HepG2 (cell line): ENCODE measurements around the gene NTMT1. TPM values are rescaled to one million over a fixed set of nuclear protein-coding genes. Genes with fewer than 3 reads are reported as not detected.

Source experiments
- ATAC-seq: fragments of 200-7000 bp; cut with Tn5 transposase; 3 replicates; pipeline ENCODE4 v1.9.1; 2020; ENCODE audit warnings: mild to moderate bottlenecking, moderate library complexity
- BruUV-seq: library from RNA; stranded (reverse); fragments of 400-500 nt; replicated peaks from 2 replicates; lab custom pipeline; 2021; lab: Mats Ljungman, UMichigan
- CTCF ChIA-PET: fragments of 300-600 bp; formaldehyde crosslinking; extraction: SDS; loops from one replicate; lab custom pipeline; 2021; ENCODE audit warnings: low total read pairs, inconsistent platforms, low intra/inter-chr PET ratio; lab: Yijun Ruan, JAX
- POLR2A ChIA-PET: fragments of 350-600 bp; sonication (Branson Sonifier 250); formaldehyde crosslinking; loops from one replicate; lab custom pipeline; 2020; ENCODE audit warnings: antibody characterized with exemption, inconsistent platforms; lab: Yijun Ruan, JAX
- DNase-seq: peaks from one replicate; pipeline ENCODE4 v3.0.0-alpha.2; 2015; ENCODE audit warnings: low spot score
- FAIRE-seq: peaks from 3 replicates; lab custom pipeline; 2011; peaks lifted over from hg19 to GRCh38; lab: Jason Lieb, UNC
- H2AFZ ChIP-seq: one replicate; pipeline ENCODE4 v1.6.1; 2011; ENCODE audit warnings: low read length, inconsistent platforms
- H3K27ac ChIP-seq: fragments of 300-600 bp; 3 replicates; pipeline ENCODE4 v1.8.0; 2011; ENCODE audit warnings: mixed run types, mild to moderate bottlenecking, mixed read lengths, low read length, inconsistent platforms; ENCODE audit not compliant: insufficient read depth; ENCODE audit errors: extremely low read length
- H3K27me3 ChIP-seq, 2 experiments: fragments of 200-600 bp in 1 of 2; 2 replicates in 1 of 2; 3 replicates in 1 of 2; pipeline versions ENCODE4 v1.6.0 to v1.8.0; 2011; ENCODE audit warnings: low read length in 2 of 2, mild to moderate bottlenecking in 2 of 2, moderate library complexity in 2 of 2, inconsistent platforms in 1 of 2; ENCODE audit not compliant: insufficient read depth in 2 of 2, control insufficient read depth in 1 of 2
- H3K36me3 ChIP-seq, 2 experiments: fragments of 200-600 bp in 1 of 2; replicated peaks in 1 of 2; 2 replicates in 1 of 2; 3 replicates in 1 of 2; pipeline versions ENCODE4 v1.5.1 to v1.8.0; 2011; ENCODE audit warnings: low read length in 2 of 2, inconsistent platforms in 1 of 2; ENCODE audit not compliant: insufficient read depth in 2 of 2, control insufficient read depth in 1 of 2
- H3K4me1 ChIP-seq: 2 replicates; pipeline ENCODE4 v1.5.1; 2012; ENCODE audit warnings: low read length, inconsistent platforms; ENCODE audit not compliant: insufficient read depth
- H3K4me2 ChIP-seq: 2 replicates; pipeline ENCODE4 v1.6.0; 2011; ENCODE audit warnings: low read depth, low read length, inconsistent platforms
- H3K4me3 ChIP-seq, 3 experiments: fragments of 200-600 bp in 1 of 3; sonication (generic), shearing (Covaris generic) in 1 of 3; replicated peaks in 1 of 3; 2 replicates each; pipeline ENCODE4 v1.5.1; 2011 to 2016; ENCODE audit warnings: low read length in 3 of 3, inconsistent platforms in 2 of 3, low read depth in 2 of 3, mild to moderate bottlenecking in 2 of 3, control low read depth in 1 of 3, mixed read lengths in 1 of 3; ENCODE audit not compliant: insufficient read depth in 1 of 3
- H3K79me2 ChIP-seq: one replicate; pipeline ENCODE4 v1.6.1; 2011; ENCODE audit warnings: low read length, inconsistent platforms; ENCODE audit not compliant: insufficient read depth
- H3K9ac ChIP-seq: 2 replicates; pipeline ENCODE4 v1.6.0; 2011; ENCODE audit warnings: mild to moderate bottlenecking, low read depth, low read length, inconsistent platforms; ENCODE audit not compliant: insufficient read depth
- H3K9me3 ChIP-seq: 2 replicates; pipeline ENCODE4 v1.5.1; 2012; ENCODE audit warnings: mild to moderate bottlenecking, low read length
- H4K20me1 ChIP-seq: 2 replicates; pipeline ENCODE4 v1.6.0; 2011; ENCODE audit warnings: inconsistent platforms, mild to moderate bottlenecking, low read length, moderate library complexity; ENCODE audit not compliant: insufficient read depth
- ADNP ChIP-seq: sonication (generic); formaldehyde crosslinking; IDR thresholded peaks from 2 replicates; pipeline ENCODE4 v1.4.0; 2020; ENCODE audit warnings: missing genetic modification reagents
- CHD2 ChIP-seq: IDR thresholded peaks from 2 replicates; pipeline ENCODE4 v1.6.1; 2011; ENCODE audit warnings: low read depth, low read length, improper control_type of control experiment
- ELF3 ChIP-seq: IDR thresholded peaks from 2 replicates; pipeline ENCODE4 v1.6.1; 2016; ENCODE audit warnings: missing genetic modification reagents, missing compliant biosample characterization
- HMG20A ChIP-seq: IDR thresholded peaks from 2 replicates; pipeline ENCODE4 v1.6.1; 2016; ENCODE audit warnings: borderline replicate concordance
- IRX3 ChIP-seq: sonication (generic); formaldehyde crosslinking; IDR thresholded peaks from 2 replicates; pipeline ENCODE4 v1.8.1; 2023; ENCODE audit warnings: mild to moderate bottlenecking, low read depth, missing genetic modification reagents, borderline replicate concordance
- MIER2 ChIP-seq: IDR thresholded peaks from 2 replicates; pipeline ENCODE4 v1.6.1; 2016; ENCODE audit warnings: missing biosample characterization, missing genetic modification reagents
- NKX3-1 ChIP-seq: sonication (generic); formaldehyde crosslinking; IDR thresholded peaks from 2 replicates; pipeline ENCODE4 v1.5.0; 2020; ENCODE audit warnings: missing genetic modification reagents
- RAD51 ChIP-seq: fragments of 450-650 bp; IDR thresholded peaks from 2 replicates; pipeline ENCODE4 v1.6.1; 2016; ENCODE audit warnings: borderline replicate concordance
- U2AF1 ChIP-seq: fragments of 200-400 bp; formaldehyde crosslinking; optimal IDR thresholded peaks from 2 replicates; pipeline ENCODE3; 2017; ENCODE audit warnings: mild to moderate bottlenecking, low read depth, low read length
- YEATS2 ChIP-seq: sonication (generic); formaldehyde crosslinking; IDR thresholded peaks from 2 replicates; pipeline ENCODE4 v1.4.0; 2020; ENCODE audit warnings: missing genetic modification reagents, borderline replicate concordance
- ZMYM4 ChIP-seq: sonication (generic); formaldehyde crosslinking; IDR thresholded peaks from 2 replicates; pipeline ENCODE4 v1.8.1; 2023; ENCODE audit warnings: mild to moderate bottlenecking, missing genetic modification reagents
- ZNF251 ChIP-seq: sonication (generic); formaldehyde crosslinking; IDR thresholded peaks from 2 replicates; pipeline ENCODE4 v1.9.0; 2021; ENCODE audit warnings: mild to moderate bottlenecking, missing genetic modification reagents
- ZNF260 ChIP-seq: sonication (generic); formaldehyde crosslinking; IDR thresholded peaks from 2 replicates; pipeline ENCODE4 v1.4.0; 2020; ENCODE audit warnings: missing genetic modification reagents, low read depth, mild to moderate bottlenecking, borderline replicate concordance
- ZNF556 ChIP-seq: sonication (generic); formaldehyde crosslinking; IDR thresholded peaks from 2 replicates; pipeline ENCODE4 v1.4.0; 2020; ENCODE audit warnings: mild to moderate bottlenecking, missing genetic modification reagents, borderline replicate concordance
- ZNF562 ChIP-seq: sonication (generic); formaldehyde crosslinking; IDR thresholded peaks from 2 replicates; pipeline ENCODE4 v1.8.0; 2022; ENCODE audit warnings: missing genetic modification reagents, borderline replicate concordance
- ZNF563 ChIP-seq: sonication (generic); formaldehyde crosslinking; IDR thresholded peaks from 2 replicates; pipeline ENCODE4 v1.8.0; 2022; ENCODE audit warnings: mild to moderate bottlenecking, moderate library complexity, missing genetic modification reagents
- ZNF746 ChIP-seq: sonication (generic); formaldehyde crosslinking; IDR thresholded peaks from 2 replicates; pipeline ENCODE4 v1.8.0; 2022; ENCODE audit warnings: mild to moderate bottlenecking, missing genetic modification reagents
- ZNF781 ChIP-seq: sonication (generic); formaldehyde crosslinking; IDR thresholded peaks from 2 replicates; pipeline ENCODE4 v1.5.1; 2020; ENCODE audit warnings: borderline replicate concordance, mild to moderate bottlenecking, missing genetic modification reagents; ENCODE audit errors: not compliant biosample characterization
- ZNF878 ChIP-seq: sonication (generic); formaldehyde crosslinking; IDR thresholded peaks from 2 replicates; pipeline ENCODE4 v1.8.1; 2023; ENCODE audit warnings: mild to moderate bottlenecking, missing genetic modification reagents, moderate library complexity
- WGBS: methylation state at CpG from one replicate; pipeline ENCODE4 v1.1.6; 2017; ENCODE audit warnings: low lambda C conversion rate; 5-methylcytosine and 5-hydroxymethylcytosine counted together
- in situ Hi-C: cut with HindIII; loops from 2 replicates; pipeline ENCODE4 v1.10.0; 2017; ENCODE audit warnings: low pct_unique_long_range_greater_than_20kb; ENCODE audit not compliant: extremely low pct_ligation_motif_present
- intact Hi-C: fragments of 100-400 bp; cut with micrococcal nuclease; formaldehyde crosslinking; loops from one replicate; pipeline ENCODE4 v1.10.0; 2022; ENCODE audit not compliant: unreplicated experiment
- polyA plus RNA-seq, 8 experiments: library from polyadenylated mRNA; depleted of rRNA in 3 of 8; stranded (reverse) in 7 of 8; unstranded in 1 of 8; fragments of >200 nt; fragmentation: Illumina TruSeq in 4 of 8; extraction: Trizol in 4 of 8; gene quantifications; 2 replicates each; pipeline versions ENCODE4 v1.2.1 to v1.2.3, GENCODE V29; 2011 to 2016; ENCODE audit warnings: low read depth in 4 of 8, missing spikeins in 1 of 8, mixed read lengths in 1 of 8; ENCODE audit not compliant: insufficient read depth in 1 of 8
- total RNA-seq, 5 experiments: library from RNA; depleted of rRNA; stranded (reverse); fragments of >200 nt; fragmentation: Illumina TruSeq; extraction: Trizol; gene quantifications; 2 replicates each; pipeline ENCODE4 v1.2.3, GENCODE V29; 2016; ENCODE audit warnings: low read depth in 1 of 5
- TF ChIP-seq, protein P1 (sequence below): sonication (generic); formaldehyde crosslinking; IDR thresholded peaks from 2 replicates; pipeline ENCODE4 v1.4.0; 2020; ENCODE audit warnings: missing genetic modification reagents

Gene NTMT1
- total and polyA plus RNA-seq, 2 of the 13 experiments (the other 11 are each of a cell fraction or from before 2014, with no cell fraction given), result 49.1 to 53.8 TPM

DNA sequence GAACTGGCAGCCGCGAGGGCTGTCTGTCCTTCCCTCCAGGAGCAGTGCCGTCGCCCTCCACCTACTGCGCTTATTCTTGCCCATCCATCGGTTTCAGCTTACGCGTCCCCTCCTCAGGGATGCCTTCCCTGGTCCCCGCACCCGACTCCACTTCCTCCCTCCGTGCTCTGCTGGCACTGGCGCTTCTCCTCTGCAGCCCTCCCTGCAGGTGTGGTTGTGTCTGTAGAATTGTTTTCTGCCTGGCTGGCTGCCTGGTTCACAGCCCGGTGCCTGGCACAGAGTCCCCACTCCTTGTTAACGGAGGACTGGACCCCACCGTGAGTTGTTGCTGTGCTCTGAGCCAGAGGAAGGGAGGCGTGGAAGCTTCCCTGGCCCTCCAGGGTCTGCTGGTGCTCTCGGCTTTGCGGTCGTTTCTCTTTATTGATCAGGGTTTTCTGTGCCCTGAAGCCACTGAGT is 5.7 kb downstream of the NTMT1 start:
- in situ Hi-C loops, result no loop called here
- Histone ChIP-seq H3K4me3 (no peak overlapping the region), H3K27me3 (no peaks in the 10 kb centered on the region), H3K4me2 (no peak overlapping the region), H4K20me1 (peaks cover 58% of the 10 kb centered on the region), H3K79me2 (peaks cover 65% of the 10 kb centered on the region), H3K36me3 (peaks cover 38 to 72% of the 10 kb centered on the region in 2 experiments), H3K27ac (no peak overlapping the region), H2AFZ (no peak overlapping the region), H3K9me3 (no peaks in the 10 kb centered on the region), H3K9ac (no peak overlapping the region), H3K4me1 (peaks cover 43% of the 10 kb centered on the region)
- ATAC-seq (no peak), DNase-seq (no peak), FAIRE-seq (no peak)
- intact Hi-C loops, result no loop called here
- TF ChIP-seq ELF3 (CRISPR knock-in tag) (no peak), ZNF878 (CRISPR knock-in tag) (no peak), ZNF781 (no peak), MIER2 (CRISPR knock-in tag) (no peak), YEATS2 (CRISPR knock-in tag) (no peak), ZNF260 (no peak), ADNP (no peak), ZNF556 (CRISPR knock-in tag) (no peak), ZMYM4 (CRISPR knock-in tag) (no peak), NKX3-1 (CRISPR knock-in tag) (no peak), RAD51 (no peak), CHD2 (no peak), ZNF251 (no peak), ZNF563 (CRISPR knock-in tag) (no peak), ZNF562 (CRISPR knock-in tag) (no peak), HMG20A (no peak), IRX3 (CRISPR knock-in tag) (no peak), U2AF1 (no peak), ZNF746 (CRISPR knock-in tag) (no peak)
- TF ChIP-seq, protein P1, sequence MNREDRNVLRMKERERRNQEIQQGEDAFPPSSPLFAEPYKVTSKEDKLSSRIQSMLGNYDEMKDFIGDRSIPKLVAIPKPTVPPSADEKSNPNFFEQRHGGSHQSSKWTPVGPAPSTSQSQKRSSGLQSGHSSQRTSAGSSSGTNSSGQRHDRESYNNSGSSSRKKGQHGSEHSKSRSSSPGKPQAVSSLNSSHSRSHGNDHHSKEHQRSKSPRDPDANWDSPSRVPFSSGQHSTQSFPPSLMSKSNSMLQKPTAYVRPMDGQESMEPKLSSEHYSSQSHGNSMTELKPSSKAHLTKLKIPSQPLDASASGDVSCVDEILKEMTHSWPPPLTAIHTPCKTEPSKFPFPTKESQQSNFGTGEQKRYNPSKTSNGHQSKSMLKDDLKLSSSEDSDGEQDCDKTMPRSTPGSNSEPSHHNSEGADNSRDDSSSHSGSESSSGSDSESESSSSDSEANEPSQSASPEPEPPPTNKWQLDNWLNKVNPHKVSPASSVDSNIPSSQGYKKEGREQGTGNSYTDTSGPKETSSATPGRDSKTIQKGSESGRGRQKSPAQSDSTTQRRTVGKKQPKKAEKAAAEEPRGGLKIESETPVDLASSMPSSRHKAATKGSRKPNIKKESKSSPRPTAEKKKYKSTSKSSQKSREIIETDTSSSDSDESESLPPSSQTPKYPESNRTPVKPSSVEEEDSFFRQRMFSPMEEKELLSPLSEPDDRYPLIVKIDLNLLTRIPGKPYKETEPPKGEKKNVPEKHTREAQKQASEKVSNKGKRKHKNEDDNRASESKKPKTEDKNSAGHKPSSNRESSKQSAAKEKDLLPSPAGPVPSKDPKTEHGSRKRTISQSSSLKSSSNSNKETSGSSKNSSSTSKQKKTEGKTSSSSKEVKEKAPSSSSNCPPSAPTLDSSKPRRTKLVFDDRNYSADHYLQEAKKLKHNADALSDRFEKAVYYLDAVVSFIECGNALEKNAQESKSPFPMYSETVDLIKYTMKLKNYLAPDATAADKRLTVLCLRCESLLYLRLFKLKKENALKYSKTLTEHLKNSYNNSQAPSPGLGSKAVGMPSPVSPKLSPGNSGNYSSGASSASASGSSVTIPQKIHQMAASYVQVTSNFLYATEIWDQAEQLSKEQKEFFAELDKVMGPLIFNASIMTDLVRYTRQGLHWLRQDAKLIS (CRISPR knock-in tag), result no peak
- ChIA-PET CTCF (no interaction called here), POLR2A (no interaction called here)
- 99% methylated on average over 19 of the region's 19 CpGs for WGBS
- no TSS peak for BruUV-seq
